Heart left ventricle (tissue), 16 donors: ENCODE data around the gene MYO1E. TPM values are rescaled to one million over a fixed set of nuclear protein-coding genes. Genes with fewer than 3 reads are reported as not detected.
A peak's percentile ranks its signal among the peaks of the same experiment; 100 is the strongest.

Experiments used
- ATAC-seq, 4 donors: fragments of 200-7000 bp; cut with Tn5 transposase; one replicate each; pipeline ENCODE4 v1.9.1; 2020 to 2022; ENCODE audit warnings: moderate library complexity in 4 of 4, mild to moderate bottlenecking in 3 of 4, moderate number of reproducible peaks in 1 of 4
- DNase-seq, 5 donors: peaks; one replicate each; pipeline ENCODE4 v3.0.0-alpha.2; 2020
- H3K27ac ChIP-seq, 12 donors: fragments of 200-600 bp; sonication (generic) in 4 of 12; one replicate each; pipeline versions ENCODE4 v1.5.0 to v1.8.0; 2016 to 2022; ENCODE audit warnings: mild to moderate bottlenecking in 2 of 12
- H3K27me3 ChIP-seq, 9 donors: fragments of 200-600 bp; sonication (generic) in 2 of 9; one replicate each; pipeline versions ENCODE4 v1.5.1 to v1.8.0; 2016 to 2022; ENCODE audit warnings: mild to moderate bottlenecking in 3 of 9
- H3K36me3 ChIP-seq, 9 donors: fragments of 200-600 bp; sonication (generic) in 2 of 9; one replicate each; pipeline versions ENCODE4 v1.5.0 to v1.8.0; 2018 to 2022; ENCODE audit warnings: mild to moderate bottlenecking in 2 of 9
- H3K4me1 ChIP-seq, 12 donors: fragments of 200-600 bp; sonication (generic) in 4 of 12; one replicate each; pipeline versions ENCODE4 v1.5.0 to v1.8.0; 2016 to 2022; ENCODE audit warnings: mild to moderate bottlenecking in 3 of 12
- H3K4me3 ChIP-seq, 12 donors: fragments of 200-600 bp; sonication (generic) in 4 of 12; one replicate each; pipeline versions ENCODE4 v1.5.0 to v1.8.0; 2017 to 2022; ENCODE audit warnings: mild to moderate bottlenecking in 9 of 12, moderate library complexity in 4 of 12
- H3K9me3 ChIP-seq, 12 donors: fragments of 200-600 bp; sonication (generic) in 4 of 12; one replicate each; pipeline versions ENCODE4 v1.5.0 to v1.8.0; 2016 to 2022; ENCODE audit warnings: mild to moderate bottlenecking in 1 of 12
- CTCF ChIP-seq, 12 donors: fragments of 200-600 bp; sonication (generic) in 4 of 12; IDR thresholded peaks; one replicate each; pipeline versions ENCODE4 v1.5.0 to v1.8.0; 2018 to 2022; ENCODE audit warnings: antibody characterized with exemption in 12 of 12, mild to moderate bottlenecking in 5 of 12
- POLR2A ChIP-seq, 2 donors: fragments of 450-650 bp; IDR thresholded peaks; one replicate each; pipeline ENCODE4 v1.6.1; 2017; ENCODE audit warnings: antibody characterized with exemption in 2 of 2, mild to moderate bottlenecking in 2 of 2, moderate library complexity in 2 of 2
- WGBS, 4 donors: extraction: QIAGEN DNeasy Blood & Tissue Kit in 2 of 4; methylation state at CpG; one replicate each; pipeline versions ENCODE4 v1.1.5 to v1.1.7; 2013 to 2018; 5-methylcytosine and 5-hydroxymethylcytosine counted together
- intact Hi-C, 10 donors: fragments of 100-400 bp; cut with DNase I; formaldehyde crosslinking; loops; one replicate each; pipeline versions ENCODE4 v1.11.1 to v1.14.2; 2022
- polyA plus RNA-seq, 2 donors: library from polyadenylated mRNA; stranded (reverse); fragments of 200-250 nt; gene quantifications; one replicate each; pipeline ENCODE4 v1.2.3, GENCODE V29; 2013
- total RNA-seq, 9 donors: library from RNA; depleted of rRNA in 2 of 9; stranded (reverse); fragments of >200 nt in 2 of 9; fragmentation: NEBNext Ultra II Directional in 3 of 9; extraction: Animal tissue kit (Norgen Biotek cat#: 25700) in 3 of 9; gene quantifications; one replicate each; pipeline versions ENCODE4 v1.1.0 to v1.2.4, GENCODE V29; 2016 to 2023
- donor health status: ischemic (EF 13 %, LVEDD 7.1; RV severe dilation, severe dysfunction).
- donor health status: healthy with polysubstance abuse.
- donor health status: DM: no; HTN: yes; CAD: no.
- donor health status: DM: no; HTN: no; CAD: no.
- donor health status: ischemic (EF 25% LVEDD 6.9; RV normal size, moderate dysfunction).
- donor health status: ischemic (EF 25% LVEDD 5.7; RV mildly dilated, moderate dysfunction).
- donor health status: healthy.
- donor health status: DM: yes; HTN: yes; CAD: no.
- donor health status: ischemic (EF 35%, LVEDD 5.7; RV mildly dilated, moderate dysfunction).
- donor health status: nonischemic (EF 11% LVEDD 7.7; RV severe dilation, severe dysfunction).
- donor health status: DM: yes; HTN: yes; CAD: no.
- donor health status: PGD.
- donor health status: ischemic (EF 29% LVEDD 5.4; RV normal size, mild dysfunction).
- donor health status: nonischemic (EF 23%, LVEDD 6.1; RV moderate dilation, normal function).

MYO1E gene
- total and polyA plus RNA-seq, 11 donors: 8.5 to 98.6 (median 25.2) TPM

GRCh38 chr15:59279023-59279422 lies 93.6 kb downstream of the MYO1E start:
- no peak overlapping the region for H3K4me3 ChIP-seq
- DNase-seq (no peak), ATAC-seq (no peak)
- H3K27ac ChIP-seq: peak overlapping the region in 1 of 12 donors; percentile 47
- H3K4me1 ChIP-seq: peaks cover 0 to 21% (median 5%) of the 10 kb centered on the region in 12 donors
- H3K9me3 ChIP-seq: no peaks in the 10 kb centered on the region
- intact Hi-C loops: no loop called here
- H3K27me3 ChIP-seq: no peaks in the 10 kb centered on the region
- no peak for TF ChIP-seq POLR2A (IDR thresholded peaks at IDR 0.05)
- TF ChIP-seq CTCF (IDR thresholded peaks at IDR 0.05): no peak
- 93 to 97% (median 95%) methylated on average over 5 of the region's 5 CpGs for WGBS, 4 donors
- no peaks in the 10 kb centered on the region for H3K36me3 ChIP-seq

GRCh38 chr15:59278120-59278519 lies 94.6 kb downstream of the MYO1E start:
- WGBS, 4 donors: 66 to 76% (median 69%) methylated on average over 3 of the region's 3 CpGs
- no peaks in the 10 kb centered on the region for H3K9me3 ChIP-seq
- TF ChIP-seq POLR2A (IDR thresholded peaks at IDR 0.05): no peak
- no peak for TF ChIP-seq CTCF (IDR thresholded peaks at IDR 0.05)
- H3K27me3 ChIP-seq: no peaks in the 10 kb centered on the region
- intact Hi-C loops: no loop called here
- ATAC-seq (peak in 1 of 4 donors; percentile 41), DNase-seq (no peak)
- H3K4me3 ChIP-seq: no peak overlapping the region
- peaks cover 0 to 22% (median 2%) of the 10 kb centered on the region in 12 donors for H3K4me1 ChIP-seq
- H3K27ac ChIP-seq: peak overlapping the region in 2 of 12 donors; percentile 44 to 47
- H3K36me3 ChIP-seq: no peaks in the 10 kb centered on the region

GRCh38 chr15:59276225-59277178 lies 96.2 kb downstream of the MYO1E start:
- Histone ChIP-seq H3K4me1 (peaks cover 0 to 20% (median 2%) of the 10 kb centered on the region in 12 donors), H3K36me3 (peaks cover 0 to 6% (median 0%) of the 10 kb centered on the region in 9 donors), H3K27ac (no peak overlapping the region), H3K9me3 (no peaks in the 10 kb centered on the region), H3K4me3 (no peak overlapping the region), H3K27me3 (no peaks in the 10 kb centered on the region)
- no peak for TF ChIP-seq POLR2A (IDR thresholded peaks at IDR 0.05)
- no peak for TF ChIP-seq CTCF (IDR thresholded peaks at IDR 0.05)
- ATAC-seq: peak in 1 of 4 donors; percentile 13
- no peak for DNase-seq
- WGBS, 4 donors: 92 to 95% (median 94%) methylated on average over 15 of the region's 15 CpGs
- intact Hi-C loops: no loop called here
